Thyroid gland (tissue), 4 donors: Measurements from ENCODE around the gene DLGAP5. TPM values are rescaled to one million over a fixed set of nuclear protein-coding genes. Genes with fewer than 3 reads are reported as not detected.

Experiments used
- DNase-seq, 2 donors: peaks; one replicate each; pipeline ENCODE4 v3.0.0-alpha.2; 2019
- H3K27ac ChIP-seq, 3 donors: fragments of 200-600 bp; sonication (generic); 1 replicate in 2 of 3; 2 replicates in 1 of 3; pipeline ENCODE4 v1.5.1; 2016 to 2019; ENCODE audit warnings: mild to moderate bottlenecking in 1 of 3, moderate library complexity in 1 of 3
- H3K27me3 ChIP-seq: fragments of 200-600 bp; sonication (generic); one replicate; pipeline ENCODE4 v1.5.1; 2019
- H3K36me3 ChIP-seq, 2 donors: fragments of 200-600 bp; sonication (generic); one replicate each; pipeline ENCODE4 v1.5.1; 2016 to 2019
- H3K4me1 ChIP-seq, 2 donors: fragments of 200-600 bp; sonication (generic); one replicate each; pipeline ENCODE4 v1.5.1; 2017 to 2019
- H3K4me3 ChIP-seq, 3 donors: fragments of 200-600 bp; sonication (generic); replicated peaks in 1 of 3; 1 replicate in 2 of 3; 2 replicates in 1 of 3; pipeline ENCODE4 v1.5.1; 2016; ENCODE audit warnings: mild to moderate bottlenecking in 1 of 3
- H3K9me3 ChIP-seq: fragments of 200-600 bp; sonication (generic); one replicate; pipeline ENCODE4 v1.5.1; 2017
- POLR2A ChIP-seq, 2 donors: fragments of 450-650 bp; IDR thresholded peaks; one replicate each; pipeline ENCODE4 v1.6.1; 2017; ENCODE audit warnings: antibody characterized with exemption in 2 of 2, mild to moderate bottlenecking in 2 of 2, moderate library complexity in 1 of 2
- WGBS, 2 donors: methylation state at CpG; one replicate each; pipeline ENCODE4 v1.1.5; 2017; 5-methylcytosine and 5-hydroxymethylcytosine counted together
- intact Hi-C: fragments of 100-400 bp; cut with DNase I; formaldehyde crosslinking; loops from one replicate; pipeline ENCODE4 v1.15.1; 2023
- total RNA-seq, 4 donors: library from RNA; depleted of rRNA; stranded (reverse); fragments of >200 nt; gene quantifications; one replicate each; pipeline ENCODE4 v1.2.3, GENCODE V29; 2016
- TF ChIP-seq, protein P1 (sequence below), 6 experiments: fragments of 200-600 bp in 3 of 6; fragments of 450-650 bp in 3 of 6; sonication (generic) in 3 of 6; IDR thresholded peaks; one replicate each; pipeline ENCODE4 v1.5.1; 2016 to 2019; ENCODE audit warnings: antibody characterized with exemption in 6 of 6, mild to moderate bottlenecking in 2 of 6, inconsistent platforms in 1 of 6, moderate library complexity in 1 of 6

The DLGAP5 gene
- total RNA-seq, 4 donors from 2014 or later, result 0.22 to 0.42 (median 0.27) TPM; not detected in 1

- Histone ChIP-seq H3K4me1 (peaks cover 9 to 27% of the 10 kb centered on the region in 2 donors), H3K27ac (peak overlapping the region; percentile 9 to 40 (median 36)), H3K36me3 (no peaks in the 10 kb centered on the region), H3K27me3 (no peaks in the 10 kb centered on the region), H3K4me3 (no peak overlapping the region), H3K9me3 (no peaks in the 10 kb centered on the region)
- 37% methylated on average over 8 of the region's 8 CpGs for WGBS, 2 donors
- no peak for TF ChIP-seq POLR2A (IDR thresholded peaks at IDR 0.05)
- TF ChIP-seq, protein P1, sequence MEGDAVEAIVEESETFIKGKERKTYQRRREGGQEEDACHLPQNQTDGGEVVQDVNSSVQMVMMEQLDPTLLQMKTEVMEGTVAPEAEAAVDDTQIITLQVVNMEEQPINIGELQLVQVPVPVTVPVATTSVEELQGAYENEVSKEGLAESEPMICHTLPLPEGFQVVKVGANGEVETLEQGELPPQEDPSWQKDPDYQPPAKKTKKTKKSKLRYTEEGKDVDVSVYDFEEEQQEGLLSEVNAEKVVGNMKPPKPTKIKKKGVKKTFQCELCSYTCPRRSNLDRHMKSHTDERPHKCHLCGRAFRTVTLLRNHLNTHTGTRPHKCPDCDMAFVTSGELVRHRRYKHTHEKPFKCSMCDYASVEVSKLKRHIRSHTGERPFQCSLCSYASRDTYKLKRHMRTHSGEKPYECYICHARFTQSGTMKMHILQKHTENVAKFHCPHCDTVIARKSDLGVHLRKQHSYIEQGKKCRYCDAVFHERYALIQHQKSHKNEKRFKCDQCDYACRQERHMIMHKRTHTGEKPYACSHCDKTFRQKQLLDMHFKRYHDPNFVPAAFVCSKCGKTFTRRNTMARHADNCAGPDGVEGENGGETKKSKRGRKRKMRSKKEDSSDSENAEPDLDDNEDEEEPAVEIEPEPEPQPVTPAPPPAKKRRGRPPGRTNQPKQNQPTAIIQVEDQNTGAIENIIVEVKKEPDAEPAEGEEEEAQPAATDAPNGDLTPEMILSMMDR (IDR thresholded peaks at IDR 0.05), result no peak
- peak; percentile 33 to 55 for DNase-seq
- intact Hi-C loops, result no loop called here
These were observed 68.9 kb downstream of the DLGAP5 start for GRCh38 chr14:55122440-55122986.

DNA sequence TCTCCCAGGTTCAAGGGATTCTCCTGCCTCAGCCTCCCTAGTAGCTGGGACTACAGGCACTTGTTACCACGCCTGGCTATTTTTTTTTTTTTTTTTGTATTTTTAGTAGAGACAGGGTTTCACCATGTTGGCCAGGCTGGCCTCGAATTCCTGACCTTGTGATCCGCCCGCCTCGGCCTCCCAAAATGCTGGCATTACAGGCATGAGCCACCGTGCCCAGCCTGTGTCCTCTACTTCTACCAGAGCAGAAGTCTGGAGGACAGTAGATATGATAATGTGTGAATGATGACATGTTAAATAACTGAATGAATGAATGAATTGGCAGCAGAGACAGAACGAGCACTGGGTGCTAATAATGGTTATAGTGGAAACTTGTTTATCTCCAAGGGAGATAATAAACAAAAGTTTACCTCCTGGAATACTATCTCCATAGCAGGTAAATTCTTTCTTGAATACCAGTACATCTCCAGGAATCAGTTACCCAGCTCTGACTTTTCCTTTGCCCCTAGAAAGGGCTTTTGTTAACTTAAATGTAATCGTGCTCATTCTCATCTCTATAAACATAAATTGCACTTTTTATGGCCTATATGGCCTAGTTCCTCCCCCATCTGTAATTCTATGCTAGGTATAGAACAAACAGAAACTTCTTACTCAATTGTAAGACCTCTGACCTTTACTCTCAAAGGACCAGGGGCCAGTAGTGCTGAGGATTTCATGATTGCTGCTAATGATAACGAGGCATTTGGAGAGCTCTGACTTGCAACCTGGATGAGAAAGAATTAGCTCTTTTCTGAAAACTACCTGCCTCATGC lies 69.6 kb downstream of the DLGAP5 start:
- no peak for TF ChIP-seq POLR2A (IDR thresholded peaks at IDR 0.05)
- TF ChIP-seq, protein P1 (IDR thresholded peaks at IDR 0.05), result no peak
- intact Hi-C loops, result no loop called here
- Histone ChIP-seq H3K36me3 (no peaks in the 10 kb centered on the region), H3K9me3 (no peaks in the 10 kb centered on the region), H3K4me1 (peaks cover 9 to 32% of the 10 kb centered on the region in 2 donors), H3K27ac (peak overlapping the region in 1 of 3 donors; percentile 9), H3K27me3 (no peaks in the 10 kb centered on the region), H3K4me3 (no peak overlapping the region)
- no peak for DNase-seq
- WGBS, 2 donors, result 92 to 93% methylated on average over 9 of the region's 9 CpGs

- WGBS, 2 donors, result 92 to 93% methylated on average over 13 of the region's 13 CpGs
- H3K27ac ChIP-seq, result no peak overlapping the region
- intact Hi-C loops, result no loop called here
- H3K27me3 ChIP-seq, result no peaks in the 10 kb centered on the region
- no peak for DNase-seq
- H3K9me3 ChIP-seq, result no peaks in the 10 kb centered on the region
- H3K36me3 ChIP-seq, result no peaks in the 10 kb centered on the region
- TF ChIP-seq, protein P1 (IDR thresholded peaks at IDR 0.05), result no peak
- no peak for TF ChIP-seq POLR2A (IDR thresholded peaks at IDR 0.05)
- H3K4me1 ChIP-seq, result peaks cover 9 to 39% of the 10 kb centered on the region in 2 donors
- H3K4me3 ChIP-seq, result no peak overlapping the region
These were observed 70.6 kb downstream of the DLGAP5 start for GRCh38 chr14:55120571-55121495.

DNA sequence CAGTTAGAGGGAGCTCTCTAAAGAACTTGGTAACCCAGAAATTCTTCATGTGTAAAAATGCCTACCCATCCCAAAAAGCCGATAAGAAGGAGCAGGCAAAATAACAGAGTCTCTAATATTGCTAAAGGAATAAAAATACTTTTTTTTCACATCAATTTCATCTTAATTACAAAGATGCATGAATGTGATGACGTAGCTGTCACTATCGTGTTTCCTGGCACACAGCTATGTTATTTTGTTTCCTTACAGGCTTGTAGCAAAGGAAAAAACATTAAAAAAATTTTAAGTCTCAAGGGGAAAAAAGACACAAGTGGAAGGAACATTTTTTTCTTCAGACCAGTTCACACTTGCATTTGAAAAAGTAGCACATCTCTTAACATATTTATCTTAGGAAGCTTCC lies 72.6 kb downstream of the DLGAP5 start:
- no peaks in the 10 kb centered on the region for H3K27me3 ChIP-seq
- no peak for TF ChIP-seq POLR2A (IDR thresholded peaks at IDR 0.05)
- TF ChIP-seq, protein P1 (IDR thresholded peaks at IDR 0.05), result no peak
- H3K4me1 ChIP-seq, result peaks cover 9 to 39% of the 10 kb centered on the region in 2 donors
- DNase-seq, result no peak
- H3K27ac ChIP-seq, result peak overlapping the region; percentile 67 to 78 (median 70)
- no peaks in the 10 kb centered on the region for H3K36me3 ChIP-seq
- H3K9me3 ChIP-seq, result no peaks in the 10 kb centered on the region
- intact Hi-C loops, result no loop called here
- 55 to 74% methylated on average over 3 of the region's 3 CpGs for WGBS, 2 donors
- no peak overlapping the region for H3K4me3 ChIP-seq
